GM06990 (cell line): ENCODE measurements around the gene GRK1.

ENCODE experiments used
- DNase-seq: peaks from one replicate; pipeline ENCODE4 v3.0.0-alpha.2; 2011; ENCODE audit not compliant: insufficient read length; ENCODE audit errors: extremely low read depth
- H3K27me3 ChIP-seq: replicated peaks from 2 replicates; pipeline ENCODE4 v1.6.0; 2011; ENCODE audit warnings: low read length; ENCODE audit not compliant: control insufficient read depth, insufficient read depth
- H3K36me3 ChIP-seq: 2 replicates; pipeline ENCODE4 v1.5.1; 2011; ENCODE audit warnings: low read length; ENCODE audit not compliant: control insufficient read depth, insufficient read depth
- H3K4me3 ChIP-seq: replicated peaks from 2 replicates; pipeline ENCODE4 v1.5.1; 2011; ENCODE audit warnings: low read depth, mild to moderate bottlenecking, control low read depth, low read length
- TF ChIP-seq, protein P1 (sequence below): IDR thresholded peaks from 2 replicates; pipeline ENCODE4 v1.5.1; 2011; ENCODE audit warnings: low read length, control low read depth, mild to moderate bottlenecking, inconsistent platforms; ENCODE audit not compliant: insufficient read depth, poor library complexity, severe bottlenecking

Gene GRK1

DNA sequence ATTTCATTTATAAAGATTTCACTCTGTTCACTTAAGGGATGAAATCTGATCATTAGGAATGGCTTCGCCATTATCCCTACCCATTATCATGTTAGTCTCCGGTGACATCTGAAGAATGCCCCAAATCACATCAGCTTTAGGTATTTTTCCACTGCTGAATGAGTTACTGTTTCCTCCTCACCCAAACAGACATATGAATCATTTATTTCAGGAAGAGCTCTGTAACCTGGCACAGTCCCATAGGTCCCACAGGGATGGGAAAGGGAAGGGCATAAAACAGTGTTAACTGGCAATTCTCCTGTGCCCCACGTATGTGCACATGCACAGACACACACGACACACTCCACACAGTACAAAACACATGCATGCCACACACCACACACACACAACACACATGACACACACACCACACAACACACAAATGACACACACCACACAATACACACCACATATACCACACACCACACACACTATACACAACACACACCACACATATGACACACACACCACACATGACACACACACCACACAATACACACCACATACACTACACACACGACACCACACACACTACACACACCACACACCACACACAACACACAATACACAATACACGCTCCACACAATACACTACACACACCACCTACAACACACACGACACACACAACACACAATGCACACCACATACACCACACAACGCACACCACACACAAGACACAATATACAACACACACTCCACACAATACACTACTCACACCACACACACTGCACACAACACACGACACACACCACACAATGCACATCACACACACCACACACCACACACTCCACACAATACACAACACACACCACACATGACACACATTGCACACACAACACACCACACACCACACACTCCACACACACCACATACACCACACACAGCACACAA is 107.4 kb downstream of the GRK1 start:
- Histone ChIP-seq H3K27me3 (no peaks in the 10 kb centered on the region), H3K36me3 (no peaks in the 10 kb centered on the region), H3K4me3 (no peak overlapping the region)
- no peak for DNase-seq
- TF ChIP-seq, protein P1, sequence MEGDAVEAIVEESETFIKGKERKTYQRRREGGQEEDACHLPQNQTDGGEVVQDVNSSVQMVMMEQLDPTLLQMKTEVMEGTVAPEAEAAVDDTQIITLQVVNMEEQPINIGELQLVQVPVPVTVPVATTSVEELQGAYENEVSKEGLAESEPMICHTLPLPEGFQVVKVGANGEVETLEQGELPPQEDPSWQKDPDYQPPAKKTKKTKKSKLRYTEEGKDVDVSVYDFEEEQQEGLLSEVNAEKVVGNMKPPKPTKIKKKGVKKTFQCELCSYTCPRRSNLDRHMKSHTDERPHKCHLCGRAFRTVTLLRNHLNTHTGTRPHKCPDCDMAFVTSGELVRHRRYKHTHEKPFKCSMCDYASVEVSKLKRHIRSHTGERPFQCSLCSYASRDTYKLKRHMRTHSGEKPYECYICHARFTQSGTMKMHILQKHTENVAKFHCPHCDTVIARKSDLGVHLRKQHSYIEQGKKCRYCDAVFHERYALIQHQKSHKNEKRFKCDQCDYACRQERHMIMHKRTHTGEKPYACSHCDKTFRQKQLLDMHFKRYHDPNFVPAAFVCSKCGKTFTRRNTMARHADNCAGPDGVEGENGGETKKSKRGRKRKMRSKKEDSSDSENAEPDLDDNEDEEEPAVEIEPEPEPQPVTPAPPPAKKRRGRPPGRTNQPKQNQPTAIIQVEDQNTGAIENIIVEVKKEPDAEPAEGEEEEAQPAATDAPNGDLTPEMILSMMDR, result no peak

- TF ChIP-seq, protein P1, result no peak
- H3K36me3 ChIP-seq, result no peaks in the 10 kb centered on the region
- DNase-seq, result no peak
- H3K4me3 ChIP-seq, result no peak overlapping the region
- no peaks in the 10 kb centered on the region for H3K27me3 ChIP-seq
Measured at GRCh38 chr13:113775451-113776145, 108.6 kb downstream of the GRK1 start.

DNA sequence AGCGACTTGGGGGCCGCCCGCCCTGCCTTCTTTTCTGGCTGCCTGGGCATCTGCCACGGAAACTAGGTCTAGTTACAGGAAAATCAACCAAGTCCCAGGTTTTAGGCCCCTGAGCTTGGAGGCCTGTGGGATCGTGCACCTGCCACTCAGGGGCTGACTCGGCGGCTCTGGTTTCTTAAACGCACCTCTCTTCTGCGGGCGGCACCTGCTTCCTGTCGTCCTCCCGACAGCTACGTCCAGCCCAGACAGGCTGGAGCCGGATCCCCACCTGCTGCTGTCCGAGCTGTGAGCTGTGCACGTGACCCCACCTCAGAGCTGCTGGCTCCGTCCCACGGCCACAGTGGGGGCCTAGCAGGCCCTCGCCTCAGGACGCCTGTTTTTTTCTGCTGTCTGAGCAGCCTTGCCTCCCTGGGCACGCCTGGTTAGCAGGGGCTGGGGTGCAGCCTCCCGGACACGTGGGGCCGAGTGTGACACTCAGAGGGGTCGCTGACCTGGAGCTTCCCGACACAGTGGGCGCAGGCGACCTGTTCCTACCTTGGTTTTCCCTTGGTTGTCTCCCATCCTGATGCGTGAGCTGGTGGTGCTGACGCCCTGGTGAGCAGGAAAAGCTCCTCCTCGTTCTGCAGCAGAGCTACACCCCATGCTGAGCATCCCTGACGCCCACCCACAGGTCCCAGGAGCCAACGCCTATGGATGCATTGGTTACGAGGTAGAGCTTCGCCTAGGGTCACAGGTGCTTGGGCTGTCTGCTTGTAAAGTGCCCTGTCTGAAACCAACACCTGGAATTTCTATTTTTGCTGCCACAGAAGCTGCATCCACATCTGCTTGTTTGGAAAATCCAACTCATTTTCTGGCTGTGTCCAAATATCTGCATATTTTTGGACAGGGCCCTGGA is 109.5 kb downstream of the GRK1 start:
- no peak for DNase-seq
- no peak overlapping the region for H3K4me3 ChIP-seq
- TF ChIP-seq, protein P1, result no peak
- H3K36me3 ChIP-seq, result no peaks in the 10 kb centered on the region
- no peaks in the 10 kb centered on the region for H3K27me3 ChIP-seq

DNA sequence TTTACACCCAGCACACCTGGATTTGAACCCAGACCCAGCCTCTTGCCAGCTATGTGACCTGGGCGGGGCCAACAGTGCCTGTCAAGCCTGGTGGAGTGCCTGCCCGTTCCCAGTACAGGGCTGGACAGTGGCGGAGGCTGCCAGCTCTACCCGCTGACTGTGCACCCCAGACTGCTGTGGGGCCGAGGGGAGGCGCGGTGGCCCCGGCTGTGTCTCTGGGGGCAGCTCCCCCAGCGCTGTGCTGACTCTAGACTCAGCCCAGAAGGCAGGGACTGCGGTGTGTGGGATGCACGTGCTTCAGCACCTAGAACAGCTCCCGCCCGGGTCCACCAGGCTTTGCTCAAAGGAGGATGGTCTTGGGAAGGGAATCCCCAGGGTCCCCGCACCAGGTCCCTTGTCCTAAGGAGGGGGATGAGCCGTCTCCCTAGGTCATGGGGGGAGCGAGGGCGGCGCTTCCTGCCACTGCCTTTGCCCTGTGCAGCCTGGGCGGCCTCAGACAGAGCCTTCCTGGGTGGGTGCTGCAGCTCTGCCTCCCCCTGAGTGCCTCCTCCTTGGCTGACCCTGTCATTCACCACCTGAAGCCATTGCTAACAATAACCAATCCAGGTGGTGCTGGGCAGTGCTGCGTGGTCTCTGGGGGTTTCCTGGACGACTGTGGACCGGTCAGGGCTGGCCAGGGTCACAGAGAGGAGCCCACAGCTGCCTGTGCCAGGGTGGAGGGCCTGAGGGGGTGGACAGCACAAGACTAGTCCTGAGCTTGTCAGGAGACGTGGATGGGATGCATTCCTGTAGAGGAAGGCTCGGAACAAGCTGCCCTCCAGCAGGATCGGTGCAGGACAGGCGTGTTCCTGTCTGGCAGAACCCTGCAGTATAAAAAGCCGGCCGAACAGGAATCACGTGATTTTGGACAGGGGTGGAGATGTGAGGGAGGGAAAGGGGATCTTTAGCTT is 110.6 kb downstream of the GRK1 start:
- Histone ChIP-seq H3K27me3 (no peaks in the 10 kb centered on the region), H3K4me3 (no peak overlapping the region), H3K36me3 (no peaks in the 10 kb centered on the region)
- DNase-seq, result no peak
- TF ChIP-seq, protein P1, result no peak

- TF ChIP-seq, protein P1, result no peak
- no peak for DNase-seq
- H3K36me3 ChIP-seq, result no peaks in the 10 kb centered on the region
- no peak overlapping the region for H3K4me3 ChIP-seq
- no peaks in the 10 kb centered on the region; the same call in none of the 2 replicates for H3K27me3 ChIP-seq
Measured at GRCh38 chr13:113781571-113781970, 114.6 kb downstream of the GRK1 start.
